ENCODE measurements around the gene ERN1.
"Not testable (repeated sequence)": the region's sequence is repeated elsewhere in the genome, so short reads cannot be mapped to it uniquely, and the experiment has no call there.

ERN1 gene

DNA sequence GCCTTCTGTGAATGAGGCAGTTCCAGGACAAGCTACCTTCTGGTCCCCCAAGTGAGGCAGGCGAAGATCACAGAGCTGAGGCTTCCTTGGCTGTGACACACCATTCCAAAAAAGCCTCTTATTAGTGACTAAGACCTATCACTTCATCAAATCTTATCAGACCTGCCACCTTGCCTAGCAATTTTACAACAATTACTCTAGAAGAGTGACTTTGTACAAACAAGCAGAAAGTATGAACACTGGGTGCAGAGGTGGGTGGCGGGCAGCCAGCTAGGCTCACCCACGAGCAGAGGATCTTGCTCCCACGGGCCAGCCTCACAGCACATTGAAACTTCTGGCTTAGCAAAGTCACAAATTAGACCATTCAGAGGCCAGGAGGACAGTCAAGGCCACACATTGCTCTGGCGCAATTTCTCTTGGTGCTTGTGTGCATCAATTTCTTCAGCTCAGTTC lies 107.3 kb downstream of the ERN1 start:
- no peak for DNase-seq

DNA sequence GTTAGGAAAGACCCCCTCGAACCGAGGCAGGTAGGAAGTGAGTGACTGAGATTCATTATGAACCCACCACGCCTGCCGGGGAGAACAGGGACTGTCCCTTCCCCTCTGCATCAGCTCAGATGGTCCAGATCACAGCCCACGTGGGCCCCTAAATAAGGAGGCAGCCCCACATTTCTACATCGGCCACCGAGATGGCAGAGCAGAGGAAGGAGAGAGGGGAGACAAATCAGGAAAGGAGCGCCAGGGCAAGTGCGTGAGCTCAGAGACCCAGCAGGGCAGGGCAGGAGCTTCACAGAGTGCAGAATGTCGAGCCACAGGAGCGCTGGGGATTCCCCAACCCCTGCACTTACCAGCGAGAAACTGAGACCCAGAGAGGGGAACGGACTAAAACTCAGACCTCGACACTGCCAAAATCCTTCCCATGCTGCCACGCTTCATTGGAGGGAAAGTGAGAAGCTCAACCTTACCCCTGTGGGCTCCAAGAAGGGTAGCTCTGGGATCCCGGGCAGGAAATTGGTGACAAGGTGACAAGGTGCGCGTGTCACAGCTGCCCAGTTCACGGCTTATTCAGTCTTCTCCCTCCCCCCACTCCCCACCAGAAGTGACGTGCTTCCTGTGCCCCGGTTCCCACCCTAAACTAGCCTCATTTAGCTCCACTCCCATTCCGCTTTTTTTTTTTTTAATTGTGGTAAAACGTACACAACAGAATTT lies 109.7 kb downstream of the ERN1 start, which contains the start of gene ICAM2:
Gene ICAM2, minus strand, starts transcription at position 578 of the 711 bp plus-strand sequence. CDS start 13,942 bp downstream, outside the sequence.
- DNase-seq, result peak in 2 of 3 experiments; percentile 63 to 66

DNA sequence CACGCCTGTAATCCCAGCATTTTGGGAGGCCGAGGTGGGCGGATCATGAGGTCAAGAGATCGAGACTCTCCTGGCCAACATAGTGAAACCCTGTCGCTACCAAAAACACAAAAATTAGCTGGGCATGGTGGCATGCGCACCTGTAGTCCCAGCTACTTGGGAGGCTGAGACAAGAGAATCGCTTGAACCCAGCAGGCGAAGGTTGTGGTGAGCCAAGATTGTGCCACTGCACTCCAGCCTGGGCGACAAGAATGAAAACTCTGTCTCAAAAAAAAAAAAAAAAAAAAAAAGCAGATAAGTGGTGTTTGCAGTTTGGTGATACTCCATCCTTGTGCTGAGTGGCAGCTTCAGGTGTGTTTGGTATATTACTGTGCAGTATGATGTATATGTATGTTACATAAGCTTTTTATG lies 110.4 kb downstream of the ERN1 start:
- not testable (repeated sequence) for DNase-seq

DNA sequence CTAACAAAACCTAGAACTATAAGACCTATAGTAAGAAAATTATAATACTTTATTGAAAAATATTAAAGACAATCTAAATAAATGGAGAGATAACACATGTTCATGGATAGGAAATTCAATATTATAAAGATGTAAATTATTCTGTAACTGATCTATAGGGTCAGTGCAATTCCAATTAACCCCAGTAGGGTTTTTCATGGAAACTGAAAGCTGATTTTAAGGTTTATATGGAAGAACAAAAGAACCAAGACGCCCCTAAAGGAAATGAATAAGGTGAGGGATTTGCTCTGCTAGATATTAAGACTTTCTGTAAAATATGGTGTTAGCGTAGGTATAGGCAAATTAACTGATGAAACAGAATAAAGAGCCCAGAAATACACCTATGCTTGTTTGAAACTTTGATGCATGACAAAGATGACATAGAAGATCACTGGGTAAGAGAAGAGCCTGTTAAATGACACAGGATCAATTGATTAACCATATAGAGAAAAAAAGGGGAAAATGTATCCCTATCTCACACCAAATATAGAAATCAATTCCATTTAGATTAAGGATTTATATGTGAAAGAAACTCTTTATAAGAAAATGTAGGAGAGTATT lies 112.5 kb downstream of the ERN1 start:
- DNase-seq, result no peak

DNA sequence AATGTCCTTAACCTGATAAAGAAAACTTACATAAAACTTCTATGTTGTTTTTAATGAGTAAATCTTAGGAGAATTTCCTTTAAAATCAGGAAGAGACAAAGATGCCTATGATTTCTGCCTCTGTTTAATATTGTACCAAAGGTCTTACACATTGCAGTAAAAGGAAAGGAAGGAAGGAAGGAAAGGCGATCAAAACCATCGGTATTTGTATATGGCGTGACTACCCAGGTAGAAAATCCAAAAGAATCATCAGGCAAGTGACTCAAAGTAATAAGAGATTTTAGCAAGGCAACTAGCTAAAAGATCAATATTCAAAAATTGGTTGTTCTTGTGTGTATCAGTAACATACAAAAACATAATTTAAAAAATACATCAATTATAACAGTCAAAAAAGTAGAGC lies 113.0 kb downstream of the ERN1 start:
- DNase-seq, result no peak

DNA sequence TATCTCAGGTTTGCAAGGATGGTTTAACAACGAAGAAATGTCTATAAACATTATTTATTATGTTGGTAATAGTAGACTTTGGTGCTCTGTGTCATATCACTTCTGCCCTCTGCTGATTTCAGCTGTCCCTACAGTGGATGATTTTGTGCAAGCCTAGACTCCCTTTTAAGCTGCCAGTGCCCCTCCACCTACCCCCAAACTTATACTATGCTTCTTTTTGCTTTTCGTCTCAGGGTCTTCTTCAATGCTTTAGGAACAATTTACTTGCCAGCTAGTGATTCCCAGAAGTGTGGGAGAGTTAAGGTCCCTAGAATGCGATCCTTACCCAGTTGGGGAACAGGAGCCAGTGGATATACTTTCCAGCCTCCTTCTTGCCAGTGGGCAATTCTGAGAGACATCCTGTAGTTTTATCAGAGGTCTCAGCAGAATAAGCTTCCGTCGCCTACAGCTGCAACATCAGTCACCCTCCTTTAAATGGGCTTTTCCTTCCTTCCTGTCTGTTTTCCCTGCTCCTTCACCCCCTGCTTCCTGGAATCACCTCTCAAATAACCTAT lies 113.6 kb downstream of the ERN1 start:
- no peak for DNase-seq

DNA sequence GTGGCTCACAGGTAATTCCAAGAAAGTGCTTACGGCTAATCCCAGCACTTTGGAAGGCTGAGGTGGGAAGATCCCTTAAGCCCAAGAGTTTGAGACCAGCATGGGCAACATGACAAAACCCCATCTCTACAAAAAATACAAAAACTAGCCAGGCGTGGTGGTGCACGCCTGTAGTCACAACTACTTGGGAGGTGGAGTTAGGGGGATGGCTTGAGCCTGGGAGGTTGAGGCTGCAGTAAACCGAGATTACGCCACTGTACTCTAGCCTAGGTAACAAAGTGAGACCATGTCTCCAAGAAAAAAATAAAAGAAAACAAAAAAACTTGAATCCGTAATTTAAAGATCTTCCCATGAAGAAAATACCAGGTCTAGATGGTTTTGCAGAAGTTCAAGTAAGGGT lies 114.5 kb downstream of the ERN1 start:
- no peak for DNase-seq

DNA sequence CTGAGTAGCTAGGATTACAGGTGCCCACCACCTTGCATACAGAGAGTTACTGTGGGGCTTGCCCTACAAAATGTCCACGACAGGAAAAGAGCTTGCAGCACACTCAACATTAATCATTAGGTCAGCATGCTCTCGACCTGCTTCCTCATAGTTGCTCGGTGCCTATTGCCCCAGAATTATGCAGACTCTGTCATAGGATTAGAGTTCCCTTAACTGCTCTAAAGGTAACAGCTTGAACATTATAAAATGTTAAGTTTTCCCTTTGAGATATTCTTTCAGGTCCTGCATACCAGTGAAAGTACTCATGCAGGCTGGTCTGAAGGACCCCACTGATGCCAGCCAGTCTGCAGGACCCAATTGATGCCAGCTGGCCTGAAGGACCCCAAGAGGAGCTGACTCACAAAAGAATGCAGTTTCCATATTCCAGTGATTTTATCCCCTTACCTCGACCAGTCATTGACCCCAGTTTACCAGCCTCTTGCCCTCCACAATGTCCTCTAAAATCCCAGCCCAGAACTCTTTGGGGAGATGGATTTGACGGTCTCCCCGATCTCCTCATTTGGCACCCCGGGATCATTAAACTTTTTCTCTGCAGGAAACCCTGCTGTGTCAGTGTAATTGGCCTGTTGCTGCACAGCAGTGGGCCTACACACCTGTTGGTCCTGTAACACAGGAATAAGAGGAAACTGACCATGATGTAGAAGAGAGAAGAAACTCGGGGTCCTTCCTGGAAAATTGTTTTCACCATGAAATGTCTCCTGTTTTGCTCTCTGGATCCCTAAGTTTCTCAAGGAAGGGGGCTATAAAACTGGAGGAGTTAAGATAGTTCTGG lies 120.2 kb downstream of the ERN1 start:
- DNase-seq, result no peak

DNA sequence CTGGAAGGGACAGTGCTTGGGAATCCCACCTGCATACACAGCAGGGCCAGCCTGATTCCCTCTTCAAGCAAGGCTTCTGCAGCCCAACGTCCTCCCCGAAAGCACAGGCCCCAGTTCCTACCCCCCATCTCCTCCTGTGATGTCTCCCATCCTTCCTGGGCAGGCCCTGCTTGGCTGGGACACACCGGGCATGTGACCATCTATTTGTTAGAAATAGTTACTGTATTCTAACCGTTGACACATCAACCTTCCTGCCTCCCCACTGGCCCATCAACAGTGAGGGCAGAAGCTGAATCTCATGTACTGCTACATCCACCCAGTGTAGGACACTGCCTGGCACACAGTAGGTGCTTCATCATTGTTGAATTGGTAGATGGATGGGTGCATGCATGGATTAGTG lies 121.1 kb downstream of the ERN1 start:
- no peak for DNase-seq

DNA sequence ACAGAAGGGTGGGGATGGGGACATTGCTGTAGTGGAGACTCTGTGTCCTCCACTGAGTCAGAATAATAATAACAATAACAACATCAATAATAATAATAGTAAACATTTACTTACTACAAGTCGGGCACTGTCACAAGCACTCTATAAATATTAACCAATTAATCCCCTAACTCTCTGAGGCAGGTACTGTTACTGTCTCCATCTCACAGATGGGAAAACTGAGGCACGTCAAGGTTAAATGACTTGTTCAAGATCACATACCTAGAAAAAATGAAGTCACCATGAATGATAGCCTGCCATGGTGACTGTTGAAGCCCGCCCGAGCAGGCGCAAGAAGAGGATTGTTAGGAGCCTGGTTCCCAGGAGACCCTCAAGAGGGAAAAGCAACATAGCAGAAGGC lies 121.6 kb downstream of the ERN1 start:
- no peak for DNase-seq

DNA sequence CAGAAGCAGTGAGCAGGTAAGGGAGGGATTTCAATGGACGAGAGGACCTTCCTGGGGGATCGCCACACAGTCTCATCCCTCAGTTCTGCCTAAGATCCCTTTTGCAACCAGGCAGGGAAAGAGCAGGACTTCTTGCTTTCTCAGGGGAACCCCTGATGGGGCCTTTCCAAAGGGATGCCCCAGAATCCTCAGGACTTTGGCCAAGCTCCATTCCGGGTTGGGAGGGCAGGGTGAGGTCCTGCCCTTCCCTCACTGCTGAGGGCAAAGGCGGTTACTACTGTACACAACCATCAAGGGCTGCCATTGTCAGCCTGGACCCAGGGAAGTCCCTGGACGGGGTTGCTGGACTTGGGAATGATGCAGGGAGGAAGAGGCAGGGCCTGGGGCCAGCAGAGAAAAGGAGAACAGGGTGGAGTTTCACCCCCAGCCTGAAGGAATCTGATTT lies 122.1 kb downstream of the ERN1 start:
- DNase-seq, result no peak

DNA sequence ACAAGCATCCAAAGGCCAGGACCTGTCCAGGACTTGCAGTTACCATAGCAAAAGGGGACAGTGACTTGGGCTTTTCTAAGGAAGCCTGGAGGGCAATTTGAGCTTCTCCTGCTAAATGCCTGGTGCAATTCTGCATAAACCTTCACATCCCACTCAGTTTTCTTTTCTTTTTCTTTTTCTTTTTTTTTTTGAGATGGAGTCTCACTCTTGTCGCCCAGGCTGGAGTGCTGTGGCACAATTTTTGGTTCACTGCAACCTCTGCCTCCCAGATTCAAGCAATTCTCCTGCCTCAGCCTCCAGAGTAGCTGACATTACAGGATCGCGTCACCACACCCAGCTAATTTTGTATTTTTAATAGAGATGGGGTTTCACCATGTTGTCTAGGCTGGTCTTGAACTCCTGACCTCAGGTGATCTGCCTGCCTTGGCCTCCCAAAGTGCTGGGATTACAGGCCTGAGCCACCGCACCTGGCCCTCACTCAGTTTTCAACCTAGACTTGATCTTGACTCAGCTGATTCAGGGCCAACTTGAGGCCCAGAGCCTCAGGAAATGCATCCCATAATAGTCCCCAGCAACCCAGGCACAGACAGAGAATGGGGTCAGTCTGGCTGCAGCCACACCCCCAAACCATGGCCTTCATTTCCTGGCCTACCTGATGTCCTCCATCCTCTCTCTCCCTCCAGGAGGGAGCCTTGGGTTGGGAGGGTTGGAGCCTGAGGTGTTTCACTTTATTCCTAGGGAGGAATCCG lies 122.7 kb downstream of the ERN1 start:
- not testable (repeated sequence) for DNase-seq

DNA sequence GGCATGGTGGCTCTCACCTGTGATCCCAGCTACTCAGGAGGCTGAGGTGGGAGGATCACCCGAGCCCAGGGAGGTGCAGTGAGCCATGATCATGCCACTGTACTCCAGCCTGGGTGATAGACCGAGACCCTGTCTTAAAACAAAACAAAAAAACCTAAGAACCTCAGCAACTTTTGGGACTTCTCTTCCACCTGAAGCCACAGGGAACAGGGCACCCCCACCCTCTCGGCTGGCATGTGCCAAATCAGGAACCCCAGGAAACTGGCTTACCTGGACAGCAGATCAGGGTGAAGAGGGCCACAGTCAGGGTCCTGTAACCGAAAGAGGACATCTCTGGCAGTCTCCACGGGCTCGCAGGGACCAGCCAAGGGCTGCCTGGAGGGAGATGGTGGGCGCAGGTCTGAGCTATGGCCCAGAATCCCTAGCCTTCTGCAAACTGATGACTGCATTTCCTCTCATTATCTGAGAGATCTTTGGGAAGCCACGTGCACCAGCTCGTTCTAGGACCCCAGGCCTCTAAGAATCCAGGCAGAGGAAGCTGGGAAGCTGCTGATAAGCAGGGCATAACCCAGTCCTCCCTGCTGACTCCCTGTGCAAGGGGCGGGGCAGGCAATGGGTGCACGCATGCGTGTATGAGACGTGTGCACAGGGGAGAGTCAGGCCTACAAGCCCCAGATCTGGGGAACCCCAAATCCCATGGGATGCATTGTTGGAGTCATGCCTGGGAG lies 123.4 kb downstream of the ERN1 start:
- DNase-seq, result no peak

DNA sequence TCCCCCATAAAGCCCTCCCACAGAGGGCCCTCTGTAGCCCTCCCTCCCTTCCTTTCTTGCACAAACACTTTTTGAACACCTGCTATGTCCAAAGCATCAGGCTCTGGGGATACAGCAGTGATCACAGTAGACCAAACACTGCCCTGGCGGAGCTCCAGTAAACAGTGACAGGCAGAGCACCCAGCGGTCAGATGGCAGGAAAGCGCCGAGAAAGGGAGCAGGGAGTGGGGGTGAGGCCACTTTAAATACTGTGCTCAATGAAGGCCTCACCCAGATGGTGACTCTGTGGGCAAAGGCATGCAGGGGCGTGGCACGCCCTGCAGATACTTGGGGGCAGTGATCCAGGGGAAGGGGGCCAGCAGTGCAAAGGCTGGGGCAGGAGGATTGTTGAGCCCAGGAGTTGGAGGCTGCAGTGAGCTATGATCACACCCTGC lies 124.2 kb downstream of the ERN1 start:
- peak; percentile 16 to 83 (median 54) for DNase-seq

DNA sequence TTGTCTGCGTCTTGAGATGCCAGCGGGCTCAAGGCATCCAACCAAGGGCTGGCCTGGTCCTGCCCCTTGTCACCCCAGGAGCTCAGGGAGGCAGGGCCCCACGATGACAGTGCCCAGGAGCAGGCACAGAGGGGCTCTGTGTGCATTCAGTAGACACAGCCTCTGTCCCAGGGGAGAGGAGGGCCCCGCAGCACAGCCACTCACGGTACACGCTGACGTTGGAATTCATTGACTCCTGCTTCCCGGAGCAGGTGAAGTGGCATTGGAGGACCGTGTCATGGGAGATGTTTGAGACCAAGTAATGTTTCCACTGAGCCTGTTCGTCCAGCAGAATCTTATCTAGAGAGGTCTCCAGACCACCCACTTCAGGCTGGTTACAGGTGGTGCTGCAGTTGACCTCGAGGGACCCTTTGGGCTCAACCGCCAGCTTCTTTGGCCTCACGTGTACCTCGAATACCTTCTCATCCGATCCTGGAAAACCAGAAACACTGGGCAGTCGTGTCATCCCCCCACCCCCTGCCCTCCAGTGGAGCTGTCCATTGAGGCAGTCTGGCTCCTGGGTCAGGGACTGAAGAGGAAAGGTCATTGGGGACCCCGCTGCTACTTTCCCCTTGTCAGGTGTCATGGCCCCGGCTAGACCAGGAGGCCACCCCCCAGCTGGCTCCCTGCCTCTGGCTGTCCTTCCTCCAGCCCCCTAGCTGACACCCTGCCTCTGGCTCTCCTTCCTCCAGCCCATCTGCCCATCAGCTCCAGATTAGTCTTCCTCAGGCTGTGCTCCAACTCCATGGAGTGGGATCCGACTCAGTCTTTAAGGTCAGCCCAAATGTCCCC lies 124.8 kb downstream of the ERN1 start:
- DNase-seq, result no peak

DNA sequence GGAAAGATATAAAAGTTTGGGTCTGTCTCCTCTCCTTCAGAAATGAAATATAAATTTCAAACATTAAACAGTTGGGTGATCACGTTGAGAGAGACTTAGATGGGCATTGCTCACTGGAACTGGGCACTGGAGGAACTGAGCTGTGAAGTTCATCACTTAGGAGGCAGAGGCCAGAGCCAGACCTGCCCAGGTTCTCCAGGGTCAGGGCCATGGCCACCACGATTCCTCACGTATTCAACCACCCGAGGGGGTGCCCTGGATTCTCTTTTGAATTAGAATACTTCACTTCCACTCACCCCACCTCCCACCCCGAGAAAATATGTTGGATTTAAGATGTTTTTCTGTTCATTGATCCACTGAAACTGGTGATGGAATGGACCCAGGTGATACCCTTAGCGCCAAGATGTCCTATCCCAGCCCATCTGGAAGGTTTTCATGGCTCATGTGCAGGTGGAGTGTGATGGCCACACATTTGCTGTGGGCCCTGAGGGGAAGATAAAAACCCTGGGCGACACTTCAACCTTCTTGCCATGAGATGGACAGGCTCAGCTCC lies 125.7 kb downstream of the ERN1 start:
- no peak for DNase-seq

DNA sequence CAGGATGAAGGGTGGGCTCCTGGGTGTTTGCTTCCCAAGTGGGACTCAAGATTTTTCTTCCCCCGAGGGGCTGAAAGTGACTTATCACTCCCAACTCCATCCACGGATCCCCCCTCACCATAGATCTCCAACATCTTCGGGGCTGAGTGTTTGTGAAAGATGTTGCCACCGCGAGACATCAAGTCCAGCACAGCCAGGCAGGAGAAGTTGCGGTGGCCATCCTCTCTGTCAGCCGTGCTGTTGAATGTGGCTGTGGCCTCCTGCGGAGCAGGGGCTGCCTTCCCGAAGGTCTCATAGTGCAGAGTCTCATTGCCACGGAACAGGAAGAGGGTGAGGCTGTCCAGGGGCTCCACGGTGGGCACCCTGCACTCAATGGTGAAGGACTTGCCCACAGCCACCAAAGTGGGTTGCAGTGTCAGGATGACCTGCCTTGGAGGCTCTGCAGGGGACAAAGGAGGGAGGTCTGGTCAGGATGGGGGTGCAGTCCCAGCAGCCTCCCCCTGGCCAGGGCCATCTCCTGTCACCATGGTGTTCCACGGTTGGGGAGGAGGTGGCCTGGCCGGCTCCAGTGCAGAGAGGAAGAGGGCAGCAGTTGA lies 126.3 kb downstream of the ERN1 start:
- DNase-seq, result no peak

DNA sequence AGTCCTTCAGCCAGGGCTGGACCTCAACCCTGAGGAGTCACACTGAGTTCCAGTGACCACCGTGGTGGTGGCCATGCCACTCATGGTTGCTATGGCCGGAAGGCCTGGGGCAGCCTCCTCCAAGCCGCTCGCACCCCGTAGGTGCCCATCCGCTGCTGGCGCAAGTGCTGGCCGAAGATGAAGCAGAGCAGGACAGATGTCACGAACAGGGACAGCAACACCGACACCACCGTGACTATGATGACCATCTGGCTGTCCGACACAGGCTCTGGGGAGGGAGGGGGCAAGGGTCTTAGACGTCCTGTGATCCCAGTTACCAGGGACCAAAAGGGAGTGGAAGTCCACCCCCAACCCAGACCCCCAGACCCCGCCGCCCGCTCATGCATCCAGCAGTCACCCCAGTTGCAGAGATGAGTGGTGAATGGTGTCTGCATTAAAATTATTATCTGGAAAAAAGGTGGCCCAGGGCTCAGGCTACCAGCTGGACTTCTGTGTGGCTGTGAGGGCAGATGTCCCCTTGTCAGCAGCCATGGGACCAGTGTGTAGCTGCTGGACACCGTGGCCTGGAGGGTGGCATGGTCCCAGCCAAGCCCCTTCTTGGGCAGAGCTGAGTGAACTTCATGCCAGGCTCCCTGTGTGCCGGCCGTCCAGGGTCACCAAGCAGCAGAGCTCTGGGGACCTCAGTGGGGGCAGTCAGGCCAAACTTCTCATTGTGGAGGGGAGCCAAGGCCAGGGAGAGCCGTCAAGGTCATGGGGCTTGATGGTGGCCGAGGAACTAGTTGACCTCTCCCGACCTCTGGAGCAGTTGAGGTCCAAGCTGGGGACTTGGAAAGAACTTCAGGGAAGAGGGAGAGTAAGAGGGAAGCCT lies 127.1 kb downstream of the ERN1 start:
- no peak for DNase-seq

Measured in NCI-H1417 (cell line).